Muscle of arm (tissue), 12 donors: Measurements from ENCODE around the gene BUD23. TPM values are rescaled to one million over a fixed set of nuclear protein-coding genes. Genes with fewer than 3 reads are reported as not detected.

ENCODE experiments used
- DNase-seq: peaks from one replicate; pipeline ENCODE4 v3.0.0-alpha.2; 2013
- polyA plus RNA-seq, 12 donors: library from polyadenylated mRNA; unstranded; fragments of 120-200 nt; gene quantifications; one replicate each; pipeline ENCODE4 v1.2.1, GENCODE V29; 2013; ENCODE audit not compliant: insufficient read length in 12 of 12

Gene BUD23
- polyA plus RNA-seq, 12 donors = 44.7 to 83.4 (median 68.9) TPM; not detected in 1

- peak; percentile 96 for DNase-seq
Observed at GRCh38 chr7:73738612-73739386, 55.4 kb downstream of the BUD23 start, which contains the start of gene ABHD11. TSS of gene ABHD11 (minus strand) at chr7:73738802. CDS start at chr7:73738770, 32 bp downstream.

GRCh38 chr7:73739387-73739767 lies 56.0 kb downstream of the BUD23 start:
- DNase-seq = no peak

- DNase-seq = no peak
Observed at GRCh38 chr7:73740212-73740611, 56.8 kb downstream of the BUD23 start.

GRCh38 chr7:73740771-73741170 lies 57.4 kb downstream of the BUD23 start:
- no peak for DNase-seq

- no peak for DNase-seq
Observed at GRCh38 chr7:73741600-73741999, 58.2 kb downstream of the BUD23 start.

- DNase-seq = no peak
Observed at GRCh38 chr7:73742338-73742752, 58.9 kb downstream of the BUD23 start.

- no peak for DNase-seq
Observed at GRCh38 chr7:73742753-73743641, 59.6 kb downstream of the BUD23 start.

GRCh38 chr7:73746378-73746777 lies 63.0 kb downstream of the BUD23 start:
- DNase-seq = no peak

Other genes starting within 250 kb of the BUD23 start
- 10 to 100 TPM in 8 of 12 donors, 1 to 10 TPM in 3, not detected in 1; 3.5 to 22.7 (median 11.4) TPM for gene FZD9, start 249.8 kb upstream of the BUD23 start, polyA plus RNA-seq
- 10 to 100 TPM in 11 of 12 donors, not detected in 1; 48.5 to 62.8 (median 55.3) TPM for gene BAZ1B, start 161.3 kb upstream of the BUD23 start, polyA plus RNA-seq
- gene BCL7B, start 125.9 kb upstream of the BUD23 start, polyA plus RNA-seq = 10 to 100 TPM in 11 of 12 donors, not detected in 1; 26.7 to 61.0 (median 32.3) TPM
- 10 to 100 TPM in 11 of 12 donors, not detected in 1; 21.6 to 48.7 (median 26.5) TPM for gene TBL2, start 105.0 kb upstream of the BUD23 start, polyA plus RNA-seq
- 10 to 100 TPM in 1 of 12 donors, 1 to 10 TPM in 1, under 1 TPM in 9, not detected in 1; 0.06 to 27.3 (median 0.28) TPM for gene MLXIPL, start 59.1 kb upstream of the BUD23 start, polyA plus RNA-seq
- 1 to 10 TPM in 10 of 12 donors, not detected in 2; 1.6 to 4.2 (median 2.2) TPM for gene VPS37D, start 15.8 kb upstream of the BUD23 start, polyA plus RNA-seq
- 10 to 100 TPM in 1 of 12 donors, 1 to 10 TPM in 10, not detected in 1; 4.9 to 11.3 (median 6.5) TPM for gene DNAJC30, start 144 bp upstream of the BUD23 start, polyA plus RNA-seq
- 10 to 100 TPM in 7 of 12 donors, 1 to 10 TPM in 4, not detected in 1; 6.2 to 13.1 (median 10.7) TPM for gene STX1A, start 36.1 kb downstream of the BUD23 start, polyA plus RNA-seq
- 10 to 100 TPM in 8 of 12 donors, 1 to 10 TPM in 3, not detected in 1; 8.4 to 47.3 (median 10.5) TPM for gene ABHD11, start 55.2 kb downstream of the BUD23 start, polyA plus RNA-seq
- gene CLDN3, start 86.7 kb downstream of the BUD23 start, polyA plus RNA-seq = 10 to 100 TPM in 1 of 12 donors, under 1 TPM in 6, not detected in 5; 0.19 to 14.9 (median 0.38) TPM
- gene CLDN4, start 147.4 kb downstream of the BUD23 start, polyA plus RNA-seq = 100 to 1,000 TPM in 1 of 12 donors, 10 to 100 TPM in 2, 1 to 10 TPM in 1, under 1 TPM in 7, not detected in 1; 0.30 to 105 (median 0.88) TPM
- 1 to 10 TPM in 7 of 12 donors, under 1 TPM in 3, not detected in 2; 0.49 to 3.1 (median 1.7) TPM for gene METTL27, start 158.9 kb downstream of the BUD23 start, polyA plus RNA-seq
- gene TMEM270, start 177.6 kb downstream of the BUD23 start, polyA plus RNA-seq = not detected